ENCODE data around the gene SPAG7. TPM values are rescaled to one million over a fixed set of nuclear protein-coding genes. Genes with fewer than 3 reads are reported as not detected.

Gene SPAG7
- total and polyA plus RNA-seq, 4 donors, result 18.6 to 66.3 (median 26.0) TPM

- Histone ChIP-seq H3K27me3 (ENCODE audit: control insufficient read depth in 4 of 4, insufficient read depth in 4 of 4, low read length in 3 of 4) (no peaks in the 10 kb centered on the region), H3K36me3 (ENCODE audit: control insufficient read depth in 4 of 4, insufficient read depth in 3 of 4, low read depth in 1 of 4, low read length in 3 of 4) (peaks cover 31 to 62% (median 54%) of the 10 kb centered on the region in 4 donors), H3K27ac (ENCODE audit: low read depth in 1 of 2, low read length in 2 of 2) (no peak overlapping the region), H3K4me3 (ENCODE audit: low read depth in 1 of 3, low read length in 3 of 3) (no peak overlapping the region), H3K4me1 (ENCODE audit: control insufficient read depth in 4 of 4, insufficient read depth in 4 of 4, low read length in 3 of 4) (peaks cover 2 to 26% (median 21%) of the 10 kb centered on the region in 4 donors), H3K9ac (ENCODE audit: low read depth in 1 of 2, low read length in 2 of 2) (no peak overlapping the region), H3K9me3 (ENCODE audit: control insufficient read depth in 4 of 4, low read length in 3 of 4) (no peaks in the 10 kb centered on the region)
- TF ChIP-seq EGR1 (IDR thresholded peaks at IDR 0.05; ENCODE audit: low read depth in 2 of 2) (no peak), HNF4A (conservative IDR thresholded peaks at IDR 0.05) (no peak), FOXA1 (IDR thresholded peaks at IDR 0.05) (no peak), TAF1 (conservative IDR thresholded peaks at IDR 0.05) (no peak), RAD21 (IDR thresholded peaks at IDR 0.05) (no peak), MAX (IDR thresholded peaks at IDR 0.05) (no peak)
- TF ChIP-seq, protein P1, sequence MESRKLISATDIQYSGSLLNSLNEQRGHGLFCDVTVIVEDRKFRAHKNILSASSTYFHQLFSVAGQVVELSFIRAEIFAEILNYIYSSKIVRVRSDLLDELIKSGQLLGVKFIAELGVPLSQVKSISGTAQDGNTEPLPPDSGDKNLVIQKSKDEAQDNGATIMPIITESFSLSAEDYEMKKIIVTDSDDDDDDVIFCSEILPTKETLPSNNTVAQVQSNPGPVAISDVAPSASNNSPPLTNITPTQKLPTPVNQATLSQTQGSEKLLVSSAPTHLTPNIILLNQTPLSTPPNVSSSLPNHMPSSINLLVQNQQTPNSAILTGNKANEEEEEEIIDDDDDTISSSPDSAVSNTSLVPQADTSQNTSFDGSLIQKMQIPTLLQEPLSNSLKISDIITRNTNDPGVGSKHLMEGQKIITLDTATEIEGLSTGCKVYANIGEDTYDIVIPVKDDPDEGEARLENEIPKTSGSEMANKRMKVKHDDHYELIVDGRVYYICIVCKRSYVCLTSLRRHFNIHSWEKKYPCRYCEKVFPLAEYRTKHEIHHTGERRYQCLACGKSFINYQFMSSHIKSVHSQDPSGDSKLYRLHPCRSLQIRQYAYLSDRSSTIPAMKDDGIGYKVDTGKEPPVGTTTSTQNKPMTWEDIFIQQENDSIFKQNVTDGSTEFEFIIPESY (IDR thresholded peaks at IDR 0.05), result no peak
- WGBS, result 89% methylated on average over 18 of the region's 18 CpGs
- DNase-seq (ENCODE audit: low spot score), result no peak
Measured at GRCh38 chr17:5003214-5003867, 35.7 kb upstream of the SPAG7 start.

GRCh38 chr17:5002121-5002788 is 34.6 kb upstream of the SPAG7 start:
- no peak overlapping the region for H3K27ac ChIP-seq (ENCODE audit: low read depth in 1 of 2, low read length in 2 of 2)
- peaks cover 28 to 51% (median 44%) of the 10 kb centered on the region in 4 donors for H3K36me3 ChIP-seq (ENCODE audit: control insufficient read depth in 4 of 4, insufficient read depth in 3 of 4, low read depth in 1 of 4, low read length in 3 of 4)
- no peak overlapping the region for H3K4me3 ChIP-seq (ENCODE audit: low read depth in 1 of 3, low read length in 3 of 3)
- no peak for TF ChIP-seq HNF4A (conservative IDR thresholded peaks at IDR 0.05)
- TF ChIP-seq YY1 (IDR thresholded peaks at IDR 0.05), result no peak
- no peak for TF ChIP-seq RAD21 (IDR thresholded peaks at IDR 0.05)
- no peak for TF ChIP-seq FOXA1 (IDR thresholded peaks at IDR 0.05)
- TF ChIP-seq, protein P2, sequence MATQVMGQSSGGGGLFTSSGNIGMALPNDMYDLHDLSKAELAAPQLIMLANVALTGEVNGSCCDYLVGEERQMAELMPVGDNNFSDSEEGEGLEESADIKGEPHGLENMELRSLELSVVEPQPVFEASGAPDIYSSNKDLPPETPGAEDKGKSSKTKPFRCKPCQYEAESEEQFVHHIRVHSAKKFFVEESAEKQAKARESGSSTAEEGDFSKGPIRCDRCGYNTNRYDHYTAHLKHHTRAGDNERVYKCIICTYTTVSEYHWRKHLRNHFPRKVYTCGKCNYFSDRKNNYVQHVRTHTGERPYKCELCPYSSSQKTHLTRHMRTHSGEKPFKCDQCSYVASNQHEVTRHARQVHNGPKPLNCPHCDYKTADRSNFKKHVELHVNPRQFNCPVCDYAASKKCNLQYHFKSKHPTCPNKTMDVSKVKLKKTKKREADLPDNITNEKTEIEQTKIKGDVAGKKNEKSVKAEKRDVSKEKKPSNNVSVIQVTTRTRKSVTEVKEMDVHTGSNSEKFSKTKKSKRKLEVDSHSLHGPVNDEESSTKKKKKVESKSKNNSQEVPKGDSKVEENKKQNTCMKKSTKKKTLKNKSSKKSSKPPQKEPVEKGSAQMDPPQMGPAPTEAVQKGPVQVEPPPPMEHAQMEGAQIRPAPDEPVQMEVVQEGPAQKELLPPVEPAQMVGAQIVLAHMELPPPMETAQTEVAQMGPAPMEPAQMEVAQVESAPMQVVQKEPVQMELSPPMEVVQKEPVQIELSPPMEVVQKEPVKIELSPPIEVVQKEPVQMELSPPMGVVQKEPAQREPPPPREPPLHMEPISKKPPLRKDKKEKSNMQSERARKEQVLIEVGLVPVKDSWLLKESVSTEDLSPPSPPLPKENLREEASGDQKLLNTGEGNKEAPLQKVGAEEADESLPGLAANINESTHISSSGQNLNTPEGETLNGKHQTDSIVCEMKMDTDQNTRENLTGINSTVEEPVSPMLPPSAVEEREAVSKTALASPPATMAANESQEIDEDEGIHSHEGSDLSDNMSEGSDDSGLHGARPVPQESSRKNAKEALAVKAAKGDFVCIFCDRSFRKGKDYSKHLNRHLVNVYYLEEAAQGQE (IDR thresholded peaks at IDR 0.05), result no peak
- no peak for TF ChIP-seq NR2F2 (IDR thresholded peaks at IDR 0.05)
- no peak for TF ChIP-seq SP1 (IDR thresholded peaks at IDR 0.05)
- TF ChIP-seq, protein P3, sequence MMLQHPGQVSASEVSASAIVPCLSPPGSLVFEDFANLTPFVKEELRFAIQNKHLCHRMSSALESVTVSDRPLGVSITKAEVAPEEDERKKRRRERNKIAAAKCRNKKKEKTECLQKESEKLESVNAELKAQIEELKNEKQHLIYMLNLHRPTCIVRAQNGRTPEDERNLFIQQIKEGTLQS (IDR thresholded peaks at IDR 0.05), result no peak
- no peak for TF ChIP-seq GABPA (IDR thresholded peaks at IDR 0.05 in 1 of 2, conservative IDR thresholded peaks at IDR 0.05 in 1 of 2)
- TF ChIP-seq, protein P1 (IDR thresholded peaks at IDR 0.05), result no peak
- TF ChIP-seq, protein P4, sequence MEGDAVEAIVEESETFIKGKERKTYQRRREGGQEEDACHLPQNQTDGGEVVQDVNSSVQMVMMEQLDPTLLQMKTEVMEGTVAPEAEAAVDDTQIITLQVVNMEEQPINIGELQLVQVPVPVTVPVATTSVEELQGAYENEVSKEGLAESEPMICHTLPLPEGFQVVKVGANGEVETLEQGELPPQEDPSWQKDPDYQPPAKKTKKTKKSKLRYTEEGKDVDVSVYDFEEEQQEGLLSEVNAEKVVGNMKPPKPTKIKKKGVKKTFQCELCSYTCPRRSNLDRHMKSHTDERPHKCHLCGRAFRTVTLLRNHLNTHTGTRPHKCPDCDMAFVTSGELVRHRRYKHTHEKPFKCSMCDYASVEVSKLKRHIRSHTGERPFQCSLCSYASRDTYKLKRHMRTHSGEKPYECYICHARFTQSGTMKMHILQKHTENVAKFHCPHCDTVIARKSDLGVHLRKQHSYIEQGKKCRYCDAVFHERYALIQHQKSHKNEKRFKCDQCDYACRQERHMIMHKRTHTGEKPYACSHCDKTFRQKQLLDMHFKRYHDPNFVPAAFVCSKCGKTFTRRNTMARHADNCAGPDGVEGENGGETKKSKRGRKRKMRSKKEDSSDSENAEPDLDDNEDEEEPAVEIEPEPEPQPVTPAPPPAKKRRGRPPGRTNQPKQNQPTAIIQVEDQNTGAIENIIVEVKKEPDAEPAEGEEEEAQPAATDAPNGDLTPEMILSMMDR (IDR thresholded peaks at IDR 0.05; ENCODE audit: low read depth, low read length, missing input control), result no peak
- no peak for TF ChIP-seq EGR1 (IDR thresholded peaks at IDR 0.05; ENCODE audit: low read depth in 2 of 2)
- TF ChIP-seq JUND (IDR thresholded peaks at IDR 0.05), result no peak
- no peak for TF ChIP-seq RXRA (IDR thresholded peaks at IDR 0.05)
- TF ChIP-seq HNF4G (IDR thresholded peaks at IDR 0.05), result no peak
- no peak for TF ChIP-seq MAX (IDR thresholded peaks at IDR 0.05)
- no peak for TF ChIP-seq TAF1 (conservative IDR thresholded peaks at IDR 0.05)
- TF ChIP-seq FOXA2 (IDR thresholded peaks at IDR 0.05), result no peak
- no peaks in the 10 kb centered on the region for H3K27me3 ChIP-seq (ENCODE audit: control insufficient read depth in 4 of 4, insufficient read depth in 4 of 4, low read length in 3 of 4)
- peaks cover 2 to 26% (median 21%) of the 10 kb centered on the region in 4 donors for H3K4me1 ChIP-seq (ENCODE audit: control insufficient read depth in 4 of 4, insufficient read depth in 4 of 4, low read length in 3 of 4)
- DNase-seq (ENCODE audit: low spot score), result no peak
- 93% methylated on average over 20 of the region's 20 CpGs for WGBS
- no peaks in the 10 kb centered on the region for H3K9me3 ChIP-seq (ENCODE audit: control insufficient read depth in 4 of 4, low read length in 3 of 4)
- H3K9ac ChIP-seq (ENCODE audit: low read depth in 1 of 2, low read length in 2 of 2), result no peak overlapping the region
